Neural progenitor cell (in vitro differentiated cells): ENCODE measurements around the gene FOXD4L3. TPM values are rescaled to one million over a fixed set of nuclear protein-coding genes. Genes with fewer than 3 reads are reported as not detected.
"Not testable (repeated sequence)": the region's sequence is repeated elsewhere in the genome, so short reads cannot be mapped to it uniquely, and the experiment has no call there.

Experiments
- DNase-seq: peaks from one replicate; pipeline ENCODE4 v3.0.0-alpha.2; 2016; ENCODE audit warnings: low spot score
- H2AFZ ChIP-seq: fragments of 200-600 bp; sonication (generic); replicated peaks from 2 replicates; pipeline ENCODE4 v1.6.1; 2016; ENCODE audit warnings: antibody characterized with exemption
- H3F3A ChIP-seq: fragments of 200-600 bp; sonication (generic); 2 replicates; pipeline ENCODE4 v1.6.1; 2016; ENCODE audit warnings: antibody characterized with exemption, low read depth
- H3K27ac ChIP-seq: fragments of 200-600 bp; sonication (generic); 2 replicates; pipeline ENCODE4 v1.5.1; 2016; ENCODE audit warnings: mild to moderate bottlenecking
- H3K27me3 ChIP-seq: fragments of 200-600 bp; sonication (generic); 2 replicates; pipeline ENCODE4 v1.6.1; 2016; ENCODE audit warnings: mild to moderate bottlenecking, moderate library complexity
- H3K36me3 ChIP-seq: fragments of 200-600 bp; sonication (generic); 2 replicates; pipeline ENCODE4 v1.5.1; 2016
- H3K4me1 ChIP-seq: fragments of 200-600 bp; sonication (generic); 2 replicates; pipeline ENCODE4 v1.6.1; 2016; ENCODE audit warnings: mixed run types
- H3K4me2 ChIP-seq: fragments of 200-600 bp; sonication (generic); 2 replicates; pipeline ENCODE4 v1.6.1; 2016
- H3K4me3 ChIP-seq: fragments of 200-600 bp; sonication (generic); 2 replicates; pipeline ENCODE4 v1.5.1; 2016
- H3K79me2 ChIP-seq: fragments of 200-600 bp; sonication (generic); 2 replicates; pipeline ENCODE4 v1.6.1; 2016; ENCODE audit warnings: low read depth
- H3K9ac ChIP-seq: fragments of 200-600 bp; sonication (generic); 2 replicates; pipeline ENCODE4 v1.6.1; 2016
- H3K9me3 ChIP-seq: fragments of 200-600 bp; sonication (generic); 2 replicates; pipeline ENCODE4 v1.5.1; 2016; ENCODE audit warnings: low read depth
- H4K20me1 ChIP-seq: fragments of 200-600 bp; sonication (generic); 2 replicates; pipeline ENCODE4 v1.6.1; 2016; ENCODE audit warnings: low read depth
- H3K27ac Mint-ChIP-seq: 3 replicates; pipeline ENCODE4 v1.8.0; 2021; ENCODE audit warnings: mixed read lengths
- H3K27me3 Mint-ChIP-seq: 2 replicates; pipeline ENCODE4 v1.8.0; 2022; ENCODE audit warnings: low read depth, mild to moderate bottlenecking, inconsistent platforms, moderate library complexity, mixed read lengths; ENCODE audit not compliant: insufficient read depth
- H3K36me3 Mint-ChIP-seq: 3 replicates; pipeline ENCODE4 v1.8.0; 2021; ENCODE audit warnings: mixed read lengths
- H3K4me1 Mint-ChIP-seq: 3 replicates; pipeline ENCODE4 v1.8.0; 2021; ENCODE audit warnings: mixed read lengths
- H3K4me3 Mint-ChIP-seq: 3 replicates; pipeline ENCODE4 v1.8.0; 2021; ENCODE audit warnings: mild to moderate bottlenecking, moderate library complexity, mixed read lengths
- H3K9me3 Mint-ChIP-seq: 3 replicates; pipeline ENCODE4 v1.8.0; 2020; ENCODE audit warnings: mixed read lengths
- CTCF ChIP-seq: fragments of 200-600 bp; sonication (generic); IDR thresholded peaks from 2 replicates; pipeline ENCODE4 v1.5.1; 2017; ENCODE audit warnings: antibody characterized with exemption, mild to moderate bottlenecking
- total RNA-seq: library from RNA; depleted of rRNA; stranded (reverse); fragments of >200 nt; gene quantifications from 2 replicates; pipeline ENCODE4 v1.2.3, GENCODE V29; 2015; ENCODE audit warnings: low replicate concordance

Gene FOXD4L3
- total RNA-seq, 1 donor from 2014 or later = not detected

- not testable (repeated sequence) for H3K36me3 Mint-ChIP-seq, DNase-seq, H3K79me2 ChIP-seq, H3K4me1 Mint-ChIP-seq, H3K36me3 ChIP-seq, H3K4me1 ChIP-seq, H2AFZ ChIP-seq, H3F3A ChIP-seq, H3K4me3 Mint-ChIP-seq, H3K9ac ChIP-seq, H3K9me3 ChIP-seq, H3K9me3 Mint-ChIP-seq, H4K20me1 ChIP-seq, H3K4me2 ChIP-seq, H3K4me3 ChIP-seq, H3K27ac ChIP-seq, H3K27ac Mint-ChIP-seq, H3K27me3 Mint-ChIP-seq
- H3K27me3 ChIP-seq = peaks cover 59% of the 10 kb centered on the region
- TF ChIP-seq CTCF = peak; percentile 25
These were observed 39.8 kb downstream of the FOXD4L3 start for GRCh38 chr9:68342265-68343025.

- H3K79me2 ChIP-seq, H3K4me1 Mint-ChIP-seq, H3K4me2 ChIP-seq, H3K4me3 ChIP-seq, H3K9me3 ChIP-seq, H3K27ac ChIP-seq, H3F3A ChIP-seq, H3K4me1 ChIP-seq, H3K36me3 ChIP-seq, H3K9me3 Mint-ChIP-seq, H3K4me3 Mint-ChIP-seq, H3K27me3 Mint-ChIP-seq, H3K9ac ChIP-seq, H3K36me3 Mint-ChIP-seq, H4K20me1 ChIP-seq, H2AFZ ChIP-seq, DNase-seq: not testable (repeated sequence)
- peak overlapping the region; percentile 31 for H3K27ac Mint-ChIP-seq
- peaks cover 66% of the 10 kb centered on the region for H3K27me3 ChIP-seq
These were observed 40.6 kb downstream of the FOXD4L3 start for GRCh38 chr9:68343242-68343641.

- H3K79me2 ChIP-seq, H3K4me1 Mint-ChIP-seq, H3K4me3 Mint-ChIP-seq, H3K36me3 ChIP-seq, H3F3A ChIP-seq, H4K20me1 ChIP-seq, H3K9me3 ChIP-seq, H3K4me2 ChIP-seq, H3K4me3 ChIP-seq, H2AFZ ChIP-seq, H3K9ac ChIP-seq, H3K27ac Mint-ChIP-seq, H3K36me3 Mint-ChIP-seq, H3K27ac ChIP-seq, H3K4me1 ChIP-seq, H3K27me3 Mint-ChIP-seq, H3K9me3 Mint-ChIP-seq, DNase-seq: not testable (repeated sequence)
- peaks cover 74% of the 10 kb centered on the region for H3K27me3 ChIP-seq
These were observed 41.3 kb downstream of the FOXD4L3 start for GRCh38 chr9:68343992-68344391.

GRCh38 chr9:68351689-68352088 is 49.0 kb downstream of the FOXD4L3 start:
- not testable (repeated sequence) for H3K4me1 ChIP-seq, H3K9me3 ChIP-seq, H2AFZ ChIP-seq, H3K9me3 Mint-ChIP-seq, H3K27ac ChIP-seq, H3F3A ChIP-seq, H3K4me2 ChIP-seq, H3K9ac ChIP-seq, H3K4me3 ChIP-seq, DNase-seq, H3K27ac Mint-ChIP-seq, H3K36me3 Mint-ChIP-seq, H3K36me3 ChIP-seq, H3K4me1 Mint-ChIP-seq, H4K20me1 ChIP-seq, H3K4me3 Mint-ChIP-seq, H3K79me2 ChIP-seq
- peaks cover 88% of the 10 kb centered on the region for H3K27me3 ChIP-seq
- H3K27me3 Mint-ChIP-seq = peaks cover 15% of the 10 kb centered on the region

Other genes starting within 250 kb of the FOXD4L3 start
- 27.6 and 35.8 TPM in 2 replicates for gene ZNG1C, start 60.9 kb upstream of the FOXD4L3 start, total RNA-seq
- gene PGM5, start 53.7 kb downstream of the FOXD4L3 start, total RNA-seq = 0.81 and 2.0 TPM in 2 replicates
- gene TMEM252, start 238.0 kb downstream of the FOXD4L3 start, total RNA-seq = not detected in 2 replicates